ENCODE measurements around the gene STEAP1B. TPM values are rescaled to one million over a fixed set of nuclear protein-coding genes. Genes with fewer than 3 reads are reported as not detected.

Gene STEAP1B
- total RNA-seq, 1 experiment from 2014 or later: 3.2 TPM

DNA sequence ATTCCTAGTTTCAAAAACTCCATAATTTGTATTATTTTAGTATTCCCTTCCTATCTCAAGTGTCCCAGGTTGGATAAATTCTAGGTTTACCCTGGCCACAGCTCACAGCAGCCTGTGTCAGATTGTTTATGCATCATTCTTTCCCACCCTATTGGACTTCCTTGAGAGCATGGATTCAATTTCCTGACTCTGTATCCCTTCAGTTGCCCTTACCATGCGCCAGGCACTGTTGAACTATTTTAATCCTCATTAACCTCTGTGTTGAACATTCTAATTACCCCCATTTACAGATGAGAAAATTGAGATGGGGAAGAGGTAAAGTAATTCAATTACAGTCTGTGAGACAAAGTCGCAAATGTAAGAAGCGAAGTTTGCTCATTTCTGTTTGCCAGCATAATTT, 58.8 kb downstream of the STEAP1B start:
- Mint-ChIP-seq H3K27ac (no peak overlapping the region), H3K4me3 (no peak overlapping the region), H3K36me3 (ENCODE audit: insufficient read depth in 1 of 3, low read depth in 3 of 3) (peaks cover 0 to 2% (median 0%) of the 10 kb centered on the region in 3 experiments; a peak in 4 of 7 replicates), H3K4me1 (peaks cover 27 to 31% of the 10 kb centered on the region in 2 experiments), H3K9me3 (no peaks in the 10 kb centered on the region), H3K27me3 (ENCODE audit: low read depth) (no peaks in the 10 kb centered on the region; the same call in 1 of the 2 replicates)
- H2AFZ ChIP-seq (ENCODE audit: low read length): no peak overlapping the region
- peaks cover 3% of the 10 kb centered on the region; the same call in 1 of the 2 replicates for H3K4me1 ChIP-seq (ENCODE audit: insufficient read depth, low read length)
- H3K9ac ChIP-seq (ENCODE audit: extremely low read depth, insufficient read length, low read length): no peak overlapping the region
- H2BK20ac ChIP-seq (ENCODE audit: low read depth, low read length, poor library complexity, severe bottlenecking): no peak overlapping the region
- H3K14ac ChIP-seq (ENCODE audit: insufficient read depth, low read length): no peak overlapping the region
- no peak overlapping the region for H4K5ac ChIP-seq (ENCODE audit: insufficient read length, low read depth, low read length)
- H3K79me2 ChIP-seq (ENCODE audit: insufficient read depth, low read length): no peaks in the 10 kb centered on the region
- no peaks in the 10 kb centered on the region for H3K9me3 ChIP-seq (ENCODE audit: control insufficient read depth, low read depth, low read length)
- H2BK12ac ChIP-seq (ENCODE audit: insufficient read length, low read depth, low read length): no peak overlapping the region
- H4K91ac ChIP-seq (ENCODE audit: insufficient read length, low read depth, low read length): no peak overlapping the region
- no peak overlapping the region for H3K4me2 ChIP-seq (ENCODE audit: insufficient read depth, insufficient read length, low read length)
- no peaks in the 10 kb centered on the region for H4K20me1 ChIP-seq (ENCODE audit: control insufficient read depth, insufficient read depth, insufficient read length)
- H3K4ac ChIP-seq (ENCODE audit: low read depth, low read length): no peak overlapping the region
- H2BK120ac ChIP-seq (ENCODE audit: low read depth, low read length, poor library complexity, severe bottlenecking): no peak overlapping the region
- H3T11ph ChIP-seq (ENCODE audit: low read length): no peak overlapping the region
- no peak overlapping the region for H3K23ac ChIP-seq (ENCODE audit: insufficient read length, low read depth, low read length)
- no peak overlapping the region for H3K56ac ChIP-seq (ENCODE audit: insufficient read length, low read depth, low read length)
- no CpG with 5 or more reads among the region's 3 CpGs for WGBS (ENCODE audit: extremely low coverage, insufficient read length, low lambda C conversion rate)
- H3K18ac ChIP-seq (ENCODE audit: insufficient read length, low read depth, low read length): no peak overlapping the region
- no peak overlapping the region for H2BK15ac ChIP-seq (ENCODE audit: low read depth, low read length)
- H3K27me3 ChIP-seq (ENCODE audit: insufficient read depth, low read length): no peaks in the 10 kb centered on the region
- no peaks in the 10 kb centered on the region for H3K23me2 ChIP-seq (ENCODE audit: insufficient read length, low read depth, low read length, poor library complexity, severe bottlenecking)
- no peak for DNase-seq
- H2AK5ac ChIP-seq (ENCODE audit: insufficient read length, low read length): no peak overlapping the region
- no peak for TF ChIP-seq CTCF (conservative IDR thresholded peaks at IDR 0.05)
- H3K79me1 ChIP-seq (ENCODE audit: insufficient read depth, low read depth, low read length, poor library complexity, severe bottlenecking): no peaks in the 10 kb centered on the region
- H4K8ac ChIP-seq (replicated peaks; ENCODE audit: insufficient read length, low read depth, low read length): no peak overlapping the region
- H3K27ac ChIP-seq (ENCODE audit: insufficient read length, low read depth, low read length): no peak overlapping the region
- no peak overlapping the region for H2BK5ac ChIP-seq (ENCODE audit: insufficient read length, low read length)
